Muscle layer of duodenum (tissue), 2 donors: ENCODE results near the gene CBS.
"Not testable (repeated sequence)": the region's sequence is repeated elsewhere in the genome, so short reads cannot be mapped to it uniquely, and the experiment has no call there.

Experiments used
- H3K27ac ChIP-seq: one replicate; pipeline ENCODE4 v1.7.0; 2013; ENCODE audit warnings: mild to moderate bottlenecking, low read length
- H3K27me3 ChIP-seq: one replicate; pipeline ENCODE4 v1.7.0; 2013; ENCODE audit warnings: low read depth, mild to moderate bottlenecking, control low read depth, low read length
- H3K36me3 ChIP-seq, 2 donors: one replicate each; pipeline ENCODE4 v1.7.0; 2013; ENCODE audit warnings: low read length in 2 of 2, control low read depth in 1 of 2, mild to moderate bottlenecking in 1 of 2; ENCODE audit not compliant: insufficient read depth in 2 of 2, control insufficient read depth in 1 of 2
- H3K4me1 ChIP-seq, 2 donors: one replicate each; pipeline ENCODE4 v1.7.0; 2013; ENCODE audit warnings: low read length in 2 of 2, mild to moderate bottlenecking in 2 of 2, control low read depth in 1 of 2, moderate library complexity in 1 of 2; ENCODE audit not compliant: insufficient read depth in 2 of 2, control insufficient read depth in 1 of 2
- H3K4me3 ChIP-seq, 2 donors: one replicate each; pipeline ENCODE4 v1.7.0; 2013; ENCODE audit warnings: low read length in 2 of 2, low read depth in 1 of 2, mild to moderate bottlenecking in 1 of 2
- H3K9me3 ChIP-seq, 2 donors: one replicate each; pipeline ENCODE4 v1.7.0; 2013; ENCODE audit warnings: low read length in 2 of 2, control low read depth in 1 of 2, mild to moderate bottlenecking in 1 of 2; ENCODE audit not compliant: control insufficient read depth in 1 of 2
- donor health status: healthy.

CBS gene

DNA sequence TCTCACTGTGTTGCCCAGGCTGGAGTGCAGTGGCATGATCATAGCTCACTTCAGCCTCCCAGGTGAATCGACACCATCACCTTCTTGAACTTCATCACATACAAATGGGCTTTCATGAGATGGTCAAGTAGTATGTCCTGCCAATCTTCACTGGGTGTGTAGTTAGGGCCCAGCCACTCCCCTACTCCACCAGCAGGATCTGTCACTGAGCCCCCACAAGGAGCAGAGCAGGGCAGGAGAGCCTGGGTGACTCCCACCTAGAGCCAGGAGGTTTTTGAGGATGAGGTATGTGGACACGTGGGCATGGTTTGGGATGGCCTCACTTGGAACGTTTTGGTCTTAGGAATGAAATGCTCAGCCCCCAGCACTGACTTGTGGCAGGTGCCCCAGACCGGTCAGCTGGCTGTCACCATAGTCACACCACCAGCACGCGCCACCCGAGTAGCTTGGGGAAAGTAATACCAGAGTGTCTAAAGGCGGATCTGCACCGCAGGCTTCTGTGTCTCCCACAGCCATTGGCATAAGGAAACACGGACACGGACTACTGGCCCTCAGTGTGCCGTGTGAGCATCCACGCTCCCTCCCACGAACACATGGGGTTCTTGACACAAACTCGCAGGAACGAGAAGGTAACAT, 16.5 kb upstream of the CBS start:
- not testable (repeated sequence) for H3K4me3 ChIP-seq, H3K9me3 ChIP-seq, H3K27me3 ChIP-seq

DNA sequence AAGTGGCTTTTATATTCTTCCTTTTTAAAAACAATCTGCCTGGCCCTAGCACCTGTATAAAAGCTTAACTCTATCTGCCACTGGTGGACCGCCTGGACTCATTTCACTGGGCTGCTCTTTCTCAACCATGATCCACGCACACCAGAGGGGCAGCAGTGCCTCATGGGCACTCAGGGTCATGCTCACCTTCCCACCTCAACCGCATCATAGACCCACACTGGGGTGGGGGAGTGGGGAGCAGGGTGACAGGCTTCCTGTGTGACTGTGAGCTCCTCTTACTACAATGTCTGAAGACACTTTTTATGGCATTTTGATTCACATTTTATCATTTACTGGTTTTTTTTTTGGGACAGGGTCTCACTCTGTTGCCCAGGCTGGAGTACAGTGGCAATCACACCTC, 15.3 kb upstream of the CBS start:
- H3K4me1 ChIP-seq, H3K9me3 ChIP-seq: not testable (repeated sequence)

More for the DNA sequence above, 16.5 kb upstream of the CBS start:
- H3K27ac ChIP-seq, H3K36me3 ChIP-seq, H3K4me1 ChIP-seq: not testable (repeated sequence)

DNA sequence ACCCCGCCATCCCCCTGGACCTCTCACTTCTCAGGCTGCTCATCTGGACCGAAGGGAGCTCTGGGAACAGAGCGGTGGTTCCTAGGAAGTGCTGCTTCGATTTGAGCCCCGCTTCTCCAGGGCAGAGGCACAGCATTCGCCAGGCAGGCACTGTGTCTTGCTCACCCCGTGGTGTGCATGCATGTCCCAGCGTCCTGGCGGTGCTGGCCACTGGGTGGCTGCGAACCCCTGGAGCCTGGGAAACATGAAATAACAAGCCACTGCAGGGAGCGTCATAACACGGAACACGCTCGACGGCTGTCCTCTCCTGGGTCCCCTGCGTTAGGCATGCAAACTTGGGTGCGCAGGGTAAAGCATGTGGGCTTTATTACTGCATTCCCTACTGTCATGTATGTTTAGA, 13.8 kb upstream of the CBS start:
- not testable (repeated sequence) for H3K9me3 ChIP-seq, H3K27ac ChIP-seq

More for the DNA sequence above, 15.3 kb upstream of the CBS start:
- H3K4me3 ChIP-seq, H3K27me3 ChIP-seq, H3K36me3 ChIP-seq, H3K27ac ChIP-seq: not testable (repeated sequence)

DNA sequence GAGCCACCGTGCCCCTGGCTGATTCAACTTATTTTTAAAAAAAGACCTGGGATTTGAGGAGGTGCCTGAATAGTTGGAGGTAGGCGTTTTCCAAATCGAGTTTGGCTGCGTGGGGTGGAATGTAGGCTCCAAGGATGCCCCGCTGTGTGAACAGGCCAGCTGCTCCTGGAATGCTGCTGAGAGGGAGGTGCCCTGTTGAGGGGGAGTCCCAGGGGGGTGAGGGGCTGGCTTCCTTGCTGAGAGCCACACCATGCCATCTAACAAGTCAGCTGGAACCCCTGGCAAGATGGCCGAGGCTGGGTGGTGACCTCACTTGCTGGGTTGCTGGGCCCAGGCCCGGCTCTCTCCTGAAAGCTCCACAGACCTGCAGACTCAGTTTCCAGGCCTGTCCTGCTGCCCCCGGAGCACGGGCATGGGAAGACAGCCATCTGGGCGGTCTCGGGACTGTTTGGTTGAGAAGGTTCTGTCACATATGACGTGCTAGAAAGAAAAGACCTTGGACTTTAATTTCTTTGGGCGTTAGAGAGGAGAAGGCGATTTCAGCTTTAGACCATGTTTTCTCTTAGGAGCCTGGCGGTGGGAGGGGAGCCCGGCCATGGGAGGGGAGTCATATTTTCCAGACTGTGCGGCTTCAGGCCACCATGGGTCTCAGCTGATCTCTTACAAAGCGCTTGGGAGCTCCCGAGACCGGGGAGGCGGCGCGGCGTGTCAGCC, 7.1 kb upstream of the CBS start:
- H3K4me1 ChIP-seq, H3K4me3 ChIP-seq, H3K36me3 ChIP-seq, H3K9me3 ChIP-seq, H3K27me3 ChIP-seq, H3K27ac ChIP-seq: not testable (repeated sequence)

More for the DNA sequence above, 13.8 kb upstream of the CBS start:
- H3K36me3 ChIP-seq, H3K4me3 ChIP-seq, H3K4me1 ChIP-seq, H3K27me3 ChIP-seq: not testable (repeated sequence)

DNA sequence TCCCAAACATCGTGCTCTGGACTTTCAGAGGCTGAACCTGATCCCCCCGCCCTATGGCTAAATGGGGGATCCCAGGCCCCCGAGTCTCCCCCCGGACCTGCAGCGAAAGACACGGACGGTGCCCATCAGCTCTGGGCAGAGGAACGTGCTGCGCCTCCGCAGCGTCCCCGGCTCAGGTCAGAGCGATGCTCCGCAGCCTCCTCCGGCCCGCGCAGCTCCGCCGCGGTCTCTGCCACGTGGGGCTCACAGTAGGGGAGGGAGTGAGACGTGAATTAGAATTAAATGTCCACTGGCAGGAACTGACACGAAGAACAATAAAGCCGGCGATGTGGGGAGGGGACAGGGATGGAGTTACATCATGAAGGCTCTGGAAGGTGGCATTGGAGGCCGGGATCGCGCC, 1.0 kb upstream of the CBS start:
- H3K36me3 ChIP-seq, H3K4me1 ChIP-seq, H3K27ac ChIP-seq, H3K9me3 ChIP-seq, H3K4me3 ChIP-seq, H3K27me3 ChIP-seq: not testable (repeated sequence)

DNA sequence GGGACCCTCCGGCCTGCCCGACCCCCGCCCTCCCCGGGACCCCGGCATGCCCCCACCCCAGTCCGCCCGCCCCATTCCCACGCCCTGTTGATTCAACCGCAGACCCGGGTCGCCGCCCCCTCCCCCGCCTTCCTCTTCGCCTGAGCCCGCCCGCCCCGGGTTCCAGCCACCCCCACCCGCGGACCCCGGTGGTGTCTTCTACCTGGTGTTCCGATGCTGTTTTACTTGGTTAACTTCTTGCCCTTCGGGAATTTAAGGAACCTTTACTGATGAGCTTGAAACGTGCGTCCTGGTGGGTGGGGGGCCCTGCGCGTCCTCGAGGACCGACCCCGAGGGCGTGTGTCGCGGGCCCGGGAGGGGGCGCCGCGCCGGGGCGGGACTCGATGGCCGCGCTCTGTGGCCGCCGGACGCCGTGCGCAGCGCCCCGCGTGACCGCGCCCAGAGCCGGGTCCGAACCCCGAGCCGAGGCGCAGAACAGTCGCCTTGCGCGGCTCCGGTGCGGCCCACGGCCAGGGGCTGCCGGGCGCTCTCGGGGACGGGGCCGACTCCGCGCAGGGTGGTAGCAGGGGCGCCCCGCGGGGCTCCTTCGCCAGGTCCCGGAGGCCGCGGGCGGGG, 495 bp upstream of the CBS start:
- not testable (repeated sequence) for H3K36me3 ChIP-seq, H3K9me3 ChIP-seq, H3K27ac ChIP-seq, H3K4me3 ChIP-seq, H3K4me1 ChIP-seq, H3K27me3 ChIP-seq

DNA sequence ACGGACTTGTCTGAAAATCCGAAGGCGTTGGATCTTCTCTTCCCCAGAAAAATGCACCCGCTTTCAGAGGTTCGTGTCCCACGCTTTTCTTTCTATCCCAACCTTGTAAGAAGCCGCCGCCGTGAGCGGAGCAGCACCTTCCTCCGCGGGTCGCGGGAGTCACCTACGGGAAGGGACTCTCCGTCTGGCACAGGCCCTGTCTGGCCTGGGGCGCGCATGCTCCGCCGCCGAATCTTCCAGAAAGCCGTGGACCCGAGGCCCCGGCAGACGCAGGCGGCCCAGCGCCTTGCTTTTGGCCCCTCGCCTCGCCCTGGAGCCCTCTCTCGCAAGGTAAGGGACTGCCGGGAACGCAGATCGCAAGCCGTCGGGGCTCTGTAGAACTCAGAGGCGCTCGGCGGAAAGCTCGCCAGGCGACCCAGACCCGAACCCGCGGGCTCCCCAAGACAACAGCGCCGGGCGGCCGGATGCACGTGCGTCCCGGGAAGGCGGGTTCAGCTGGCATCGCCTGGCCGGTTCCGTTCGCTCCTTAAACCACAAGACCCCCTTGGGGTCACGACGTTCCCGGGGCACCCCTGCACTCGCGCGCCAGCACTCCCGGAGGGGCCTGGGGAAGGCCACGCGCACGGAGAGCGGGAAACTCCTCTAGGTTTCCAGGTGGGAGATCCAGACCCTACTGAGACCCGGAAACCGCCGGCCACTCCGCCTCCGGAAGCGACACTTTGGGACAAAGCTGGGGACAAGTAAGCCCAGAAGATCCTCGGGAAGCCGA, 1.1 kb downstream of the CBS start:
- not testable (repeated sequence) for H3K36me3 ChIP-seq, H3K4me1 ChIP-seq, H3K4me3 ChIP-seq, H3K9me3 ChIP-seq, H3K27me3 ChIP-seq, H3K27ac ChIP-seq

DNA sequence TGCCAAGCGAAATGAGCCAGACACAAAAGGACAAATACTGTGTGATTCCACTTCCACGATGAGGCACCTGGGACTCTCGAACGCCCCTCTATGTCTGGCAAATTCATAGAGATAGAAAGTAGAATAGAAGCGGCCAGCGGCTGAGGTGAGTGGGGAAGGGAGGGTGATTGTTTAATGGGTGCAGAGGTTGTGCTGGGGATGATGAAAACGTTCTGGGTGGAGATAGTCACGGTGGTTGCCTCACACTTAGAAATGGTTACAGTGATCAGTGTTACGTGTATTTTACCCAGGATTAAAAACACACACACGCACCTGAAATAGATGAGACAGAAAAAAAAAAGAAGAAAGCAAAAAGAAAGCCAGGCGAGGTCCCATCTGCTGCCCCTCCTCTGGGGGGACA, 2.9 kb downstream of the CBS start:
- H3K9me3 ChIP-seq, H3K4me1 ChIP-seq, H3K4me3 ChIP-seq, H3K36me3 ChIP-seq, H3K27me3 ChIP-seq, H3K27ac ChIP-seq: not testable (repeated sequence)

DNA sequence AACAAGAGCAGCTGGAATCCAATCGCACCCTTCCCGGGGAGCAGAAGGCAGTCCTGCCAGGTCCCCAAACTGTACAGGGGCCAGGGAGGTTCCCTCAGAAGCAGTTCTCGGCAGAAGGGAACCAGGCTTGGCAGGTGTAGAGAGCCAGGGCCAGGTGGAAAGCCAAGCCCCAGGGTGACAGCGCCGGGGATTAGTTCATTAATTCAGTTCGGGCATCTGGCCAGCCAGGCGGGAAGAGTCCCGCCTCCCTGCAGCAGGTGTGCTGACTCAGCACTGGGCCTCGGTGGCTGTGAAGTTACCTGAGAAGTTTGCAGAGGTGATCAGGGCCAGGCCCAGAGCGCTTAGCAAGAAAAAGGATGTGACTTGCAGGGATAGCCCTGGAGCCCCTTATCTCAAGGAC, 6.0 kb downstream of the CBS start:
- not testable (repeated sequence) for H3K27ac ChIP-seq, H3K36me3 ChIP-seq, H3K4me3 ChIP-seq, H3K4me1 ChIP-seq, H3K9me3 ChIP-seq, H3K27me3 ChIP-seq

DNA sequence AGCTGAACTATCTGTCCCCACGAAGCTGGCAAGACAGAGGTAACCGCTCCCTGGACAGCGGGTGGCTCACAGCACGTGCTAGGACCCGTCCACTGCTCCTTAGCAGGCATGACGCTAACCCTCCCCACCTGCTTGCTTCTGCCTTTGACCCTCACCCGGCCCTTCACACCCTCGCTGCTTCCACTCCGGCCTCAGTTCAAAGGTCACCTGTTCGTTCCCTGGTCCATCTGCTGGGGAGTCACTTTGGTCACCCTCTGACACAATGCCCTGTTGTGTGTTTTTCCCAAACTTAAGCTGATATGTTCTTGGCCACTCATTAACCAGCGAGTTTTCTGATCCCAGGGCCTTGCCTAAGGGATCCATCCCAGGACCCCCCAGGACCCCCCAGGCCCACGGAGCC, 7.6 kb downstream of the CBS start:
- H3K27ac ChIP-seq, H3K4me1 ChIP-seq, H3K9me3 ChIP-seq, H3K4me3 ChIP-seq, H3K27me3 ChIP-seq, H3K36me3 ChIP-seq: not testable (repeated sequence)

DNA sequence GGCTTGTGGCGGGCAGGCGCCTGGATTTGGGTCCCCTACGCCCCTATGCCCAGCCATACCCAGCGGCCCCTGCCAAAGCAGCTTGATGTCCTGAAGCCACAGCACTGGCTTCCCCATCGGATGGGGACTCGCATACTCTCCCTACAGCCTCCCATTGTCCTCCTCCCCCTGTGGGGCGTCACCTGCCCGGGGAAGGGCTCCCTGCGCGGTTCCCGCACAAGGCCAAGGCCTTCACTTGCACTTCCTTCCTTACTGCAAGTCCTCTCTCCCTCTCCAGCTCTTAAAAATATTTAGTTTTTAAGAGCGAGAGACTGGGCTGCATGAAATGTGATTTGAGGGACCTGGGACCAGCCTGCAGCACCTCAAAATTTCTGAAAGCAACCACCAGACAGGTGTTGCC, 8.9 kb downstream of the CBS start:
- H3K4me3 ChIP-seq, H3K9me3 ChIP-seq, H3K27ac ChIP-seq, H3K4me1 ChIP-seq, H3K36me3 ChIP-seq, H3K27me3 ChIP-seq: not testable (repeated sequence)
